Measurements from ENCODE around the gene FIBIN.

- TF ChIP-seq GABPA (IDR thresholded peaks at IDR 0.05 in 1 of 2, conservative IDR thresholded peaks at IDR 0.05 in 1 of 2) (no peak), SP1 (IDR thresholded peaks at IDR 0.05) (no peak), RXRA (IDR thresholded peaks at IDR 0.05) (no peak), TAF1 (conservative IDR thresholded peaks at IDR 0.05) (no peak), HNF4G (IDR thresholded peaks at IDR 0.05) (no peak), RAD21 (IDR thresholded peaks at IDR 0.05) (no peak), MAX (IDR thresholded peaks at IDR 0.05) (no peak), EGR1 (IDR thresholded peaks at IDR 0.05; ENCODE audit: low read depth in 2 of 2) (no peak), YY1 (IDR thresholded peaks at IDR 0.05) (no peak), JUND (IDR thresholded peaks at IDR 0.05) (no peak)
- TF ChIP-seq, protein P1, sequence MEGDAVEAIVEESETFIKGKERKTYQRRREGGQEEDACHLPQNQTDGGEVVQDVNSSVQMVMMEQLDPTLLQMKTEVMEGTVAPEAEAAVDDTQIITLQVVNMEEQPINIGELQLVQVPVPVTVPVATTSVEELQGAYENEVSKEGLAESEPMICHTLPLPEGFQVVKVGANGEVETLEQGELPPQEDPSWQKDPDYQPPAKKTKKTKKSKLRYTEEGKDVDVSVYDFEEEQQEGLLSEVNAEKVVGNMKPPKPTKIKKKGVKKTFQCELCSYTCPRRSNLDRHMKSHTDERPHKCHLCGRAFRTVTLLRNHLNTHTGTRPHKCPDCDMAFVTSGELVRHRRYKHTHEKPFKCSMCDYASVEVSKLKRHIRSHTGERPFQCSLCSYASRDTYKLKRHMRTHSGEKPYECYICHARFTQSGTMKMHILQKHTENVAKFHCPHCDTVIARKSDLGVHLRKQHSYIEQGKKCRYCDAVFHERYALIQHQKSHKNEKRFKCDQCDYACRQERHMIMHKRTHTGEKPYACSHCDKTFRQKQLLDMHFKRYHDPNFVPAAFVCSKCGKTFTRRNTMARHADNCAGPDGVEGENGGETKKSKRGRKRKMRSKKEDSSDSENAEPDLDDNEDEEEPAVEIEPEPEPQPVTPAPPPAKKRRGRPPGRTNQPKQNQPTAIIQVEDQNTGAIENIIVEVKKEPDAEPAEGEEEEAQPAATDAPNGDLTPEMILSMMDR (IDR thresholded peaks at IDR 0.05; ENCODE audit: low read depth, low read length, missing input control) = no peak
- TF ChIP-seq, protein P2, sequence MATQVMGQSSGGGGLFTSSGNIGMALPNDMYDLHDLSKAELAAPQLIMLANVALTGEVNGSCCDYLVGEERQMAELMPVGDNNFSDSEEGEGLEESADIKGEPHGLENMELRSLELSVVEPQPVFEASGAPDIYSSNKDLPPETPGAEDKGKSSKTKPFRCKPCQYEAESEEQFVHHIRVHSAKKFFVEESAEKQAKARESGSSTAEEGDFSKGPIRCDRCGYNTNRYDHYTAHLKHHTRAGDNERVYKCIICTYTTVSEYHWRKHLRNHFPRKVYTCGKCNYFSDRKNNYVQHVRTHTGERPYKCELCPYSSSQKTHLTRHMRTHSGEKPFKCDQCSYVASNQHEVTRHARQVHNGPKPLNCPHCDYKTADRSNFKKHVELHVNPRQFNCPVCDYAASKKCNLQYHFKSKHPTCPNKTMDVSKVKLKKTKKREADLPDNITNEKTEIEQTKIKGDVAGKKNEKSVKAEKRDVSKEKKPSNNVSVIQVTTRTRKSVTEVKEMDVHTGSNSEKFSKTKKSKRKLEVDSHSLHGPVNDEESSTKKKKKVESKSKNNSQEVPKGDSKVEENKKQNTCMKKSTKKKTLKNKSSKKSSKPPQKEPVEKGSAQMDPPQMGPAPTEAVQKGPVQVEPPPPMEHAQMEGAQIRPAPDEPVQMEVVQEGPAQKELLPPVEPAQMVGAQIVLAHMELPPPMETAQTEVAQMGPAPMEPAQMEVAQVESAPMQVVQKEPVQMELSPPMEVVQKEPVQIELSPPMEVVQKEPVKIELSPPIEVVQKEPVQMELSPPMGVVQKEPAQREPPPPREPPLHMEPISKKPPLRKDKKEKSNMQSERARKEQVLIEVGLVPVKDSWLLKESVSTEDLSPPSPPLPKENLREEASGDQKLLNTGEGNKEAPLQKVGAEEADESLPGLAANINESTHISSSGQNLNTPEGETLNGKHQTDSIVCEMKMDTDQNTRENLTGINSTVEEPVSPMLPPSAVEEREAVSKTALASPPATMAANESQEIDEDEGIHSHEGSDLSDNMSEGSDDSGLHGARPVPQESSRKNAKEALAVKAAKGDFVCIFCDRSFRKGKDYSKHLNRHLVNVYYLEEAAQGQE (IDR thresholded peaks at IDR 0.05) = no peak
Observed at GRCh38 chr11:27011560-27012233, 17.8 kb downstream of the FIBIN start.

Measured in liver (tissue), 3 donors.